Right renal pelvis (tissue), 4 donors: Measurements from ENCODE around the gene MYBPC2. TPM values are rescaled to one million over a fixed set of nuclear protein-coding genes. Genes with fewer than 3 reads are reported as not detected.

ENCODE experiments used
- DNase-seq, 4 donors: peaks; one replicate each; pipeline ENCODE4 v3.0.0-alpha.2; 2013; ENCODE audit warnings: low read depth in 4 of 4, low spot score in 3 of 4, missing footprints in 1 of 4
- polyA plus RNA-seq, 4 donors: library from polyadenylated mRNA; unstranded; fragments of 120-200 nt; gene quantifications; one replicate each; pipeline ENCODE4 v1.2.1, GENCODE V29; 2013; ENCODE audit not compliant: insufficient read length in 4 of 4

MYBPC2 gene
- polyA plus RNA-seq, 4 donors: 0.77 to 1.5 (median 0.90) TPM

- no peak for DNase-seq
These were observed 79.7 kb downstream of the MYBPC2 start for GRCh38 chr19:50512112-50512998.

- no peak for DNase-seq
These were observed 80.5 kb downstream of the MYBPC2 start for GRCh38 chr19:50512999-50513745.

GRCh38 chr19:50513746-50514345 lies 81.2 kb downstream of the MYBPC2 start, which contains the start of gene ASPDH:
ASPDH (minus strand) TSS chr19:50513913; CDS start chr19:50513823, 90 bp downstream.
- DNase-seq: no peak

GRCh38 chr19:50514346-50515167 lies 81.9 kb downstream of the MYBPC2 start:
- no peak for DNase-seq

- no peak for DNase-seq
These were observed 82.5 kb downstream of the MYBPC2 start for GRCh38 chr19:50515168-50515561.

Other genes starting within 250 kb of the MYBPC2 start
- 10 to 100 TPM; 20.2 to 31.6 (median 21.9) TPM for gene MYH14, start 229.3 kb upstream of the MYBPC2 start, polyA plus RNA-seq
- 10 to 100 TPM; 31.9 to 52.4 (median 36.7) TPM for gene KCNC3, start 103.5 kb upstream of the MYBPC2 start, polyA plus RNA-seq
- 10 to 100 TPM in 2 of 4 donors, 1 to 10 TPM in 2; 8.5 to 11.2 (median 9.6) TPM for gene NAPSA, start 67.3 kb upstream of the MYBPC2 start, polyA plus RNA-seq
- 10 to 100 TPM; 28.6 to 47.2 (median 32.0) TPM for gene NR1H2, start 56.4 kb upstream of the MYBPC2 start, polyA plus RNA-seq
- gene POLD1, start 48.5 kb upstream of the MYBPC2 start, polyA plus RNA-seq: 10 to 100 TPM; 23.4 to 34.4 (median 26.0) TPM
- gene SPIB, start 14.0 kb upstream of the MYBPC2 start, polyA plus RNA-seq: 1 to 10 TPM in 3 of 4 donors, under 1 TPM in 1; 0.46 to 1.7 (median 1.3) TPM
- 100 to 1,000 TPM; 115 to 189 (median 133) TPM for gene EMC10, start 43.6 kb downstream of the MYBPC2 start, polyA plus RNA-seq
- 10 to 100 TPM in 1 of 4 donors, 1 to 10 TPM in 3; 7.7 to 10.3 (median 9.2) TPM for gene GARIN5A, start 44.0 kb downstream of the MYBPC2 start, polyA plus RNA-seq
- 10 to 100 TPM in 1 of 4 donors, 1 to 10 TPM in 3; 6.7 to 16.9 (median 8.8) TPM for gene JOSD2, start 78.3 kb downstream of the MYBPC2 start, polyA plus RNA-seq
- gene ASPDH, start 81.0 kb downstream of the MYBPC2 start, polyA plus RNA-seq: 10 to 100 TPM in 3 of 4 donors, 1 to 10 TPM in 1; 6.5 to 14.8 (median 11.0) TPM
- gene LRRC4B, start 135.5 kb downstream of the MYBPC2 start, polyA plus RNA-seq: 10 to 100 TPM; 18.1 to 29.8 (median 19.8) TPM
- gene SYT3, start 207.0 kb downstream of the MYBPC2 start, polyA plus RNA-seq: 1 to 10 TPM in 3 of 4 donors, under 1 TPM in 1; 0.96 to 1.4 (median 1.1) TPM
- 1 to 10 TPM; 1.8 to 5.0 (median 2.2) TPM for gene C19orf81, start 216.6 kb downstream of the MYBPC2 start, polyA plus RNA-seq